ENCODE results near the gene EML3.
"Not testable (repeated sequence)": the region's sequence is repeated elsewhere in the genome, so short reads cannot be mapped to it uniquely, and the experiment has no call there.

Gene EML3

GRCh38 chr11:62612366-62613290 lies at the start of gene EML3, which contains the start of gene ROM1:
TSS of gene EML3 (minus strand) at chr11:62612775. CDS start at chr11:62612457, 318 bp downstream.
TSS of gene ROM1 (plus strand) at chr11:62613257. CDS start at chr11:62613282, 25 bp downstream.
- Mint-ChIP-seq H3K4me3 (peak within 1 kb of the TSS; percentile 94), H3K36me3 (ENCODE audit: low read depth) (peaks cover 27% of the 10 kb centered on the region), H3K27ac (peak within 1 kb of the TSS; percentile 97), H3K4me1 (peaks cover 50% of the 10 kb centered on the region), H3K27me3 (no peaks in the 10 kb centered on the region), H3K9me3 (no peaks in the 10 kb centered on the region)
- DNase-seq (peak; percentile 89), ATAC-seq (peak; percentile 73)

GRCh38 chr11:62656796-62657429 lies 44.3 kb upstream of the EML3 start:
- Mint-ChIP-seq H3K27ac (no peak overlapping the region), H3K27me3 (no peaks in the 10 kb centered on the region), H3K4me1 (peaks cover 17% of the 10 kb centered on the region), H3K36me3 (ENCODE audit: low read depth) (peaks cover 12% of the 10 kb centered on the region), H3K9me3 (no peaks in the 10 kb centered on the region), H3K4me3 (no peak overlapping the region)
- DNase-seq (no peak), ATAC-seq (no peak)

GRCh38 chr11:62654297-62654696 lies 41.7 kb upstream of the EML3 start:
- DNase-seq (no peak), ATAC-seq (no peak)
- H3K4me1 Mint-ChIP-seq = peaks cover 23% of the 10 kb centered on the region
- peak overlapping the region; percentile 69 for H3K27ac Mint-ChIP-seq
- peaks cover 10% of the 10 kb centered on the region for H3K36me3 Mint-ChIP-seq (ENCODE audit: low read depth)
- H3K4me3 Mint-ChIP-seq = peak overlapping the region; percentile 47
- no peaks in the 10 kb centered on the region for H3K27me3 Mint-ChIP-seq
- H3K9me3 Mint-ChIP-seq = no peaks in the 10 kb centered on the region

- H3K27me3 Mint-ChIP-seq = no peaks in the 10 kb centered on the region
- no peak for DNase-seq
- H3K4me3 Mint-ChIP-seq = peak overlapping the region; percentile 94
- H3K9me3 Mint-ChIP-seq = no peaks in the 10 kb centered on the region
- H3K27ac Mint-ChIP-seq = peak overlapping the region; percentile 92
- H3K36me3 Mint-ChIP-seq (ENCODE audit: low read depth) = peaks cover 10% of the 10 kb centered on the region
- peaks cover 27% of the 10 kb centered on the region for H3K4me1 Mint-ChIP-seq
- no peak for ATAC-seq
Observed at GRCh38 chr11:62652161-62653006, 39.8 kb upstream of the EML3 start.

- not testable (repeated sequence) for H3K27me3 Mint-ChIP-seq, H3K9me3 Mint-ChIP-seq, DNase-seq, H3K4me3 Mint-ChIP-seq, ATAC-seq
- peaks cover 15% of the 10 kb centered on the region for H3K36me3 Mint-ChIP-seq (ENCODE audit: low read depth)
- H3K27ac Mint-ChIP-seq = peak overlapping the region; percentile 83
- peaks cover 36% of the 10 kb centered on the region for H3K4me1 Mint-ChIP-seq
Observed at GRCh38 chr11:62650283-62650682, 37.7 kb upstream of the EML3 start.

- ATAC-seq (no peak), DNase-seq (no peak)
- Mint-ChIP-seq H3K27me3 (no peaks in the 10 kb centered on the region), H3K27ac (peak overlapping the region; percentile 63), H3K36me3 (ENCODE audit: low read depth) (peaks cover 15% of the 10 kb centered on the region), H3K4me1 (peaks cover 42% of the 10 kb centered on the region), H3K4me3 (no peak overlapping the region), H3K9me3 (no peaks in the 10 kb centered on the region)
Observed at GRCh38 chr11:62649486-62649885, 36.9 kb upstream of the EML3 start.

GRCh38 chr11:62648967-62649364 lies 36.4 kb upstream of the EML3 start:
- no peaks in the 10 kb centered on the region for H3K9me3 Mint-ChIP-seq
- DNase-seq = no peak
- peaks cover 21% of the 10 kb centered on the region for H3K36me3 Mint-ChIP-seq (ENCODE audit: low read depth)
- H3K4me1 Mint-ChIP-seq = peaks cover 42% of the 10 kb centered on the region
- H3K4me3 Mint-ChIP-seq = no peak overlapping the region
- ATAC-seq = no peak
- no peaks in the 10 kb centered on the region for H3K27me3 Mint-ChIP-seq
- no peak overlapping the region for H3K27ac Mint-ChIP-seq

GRCh38 chr11:62648185-62648966 lies 35.8 kb upstream of the EML3 start:
- Mint-ChIP-seq H3K36me3 (ENCODE audit: low read depth) (peaks cover 21% of the 10 kb centered on the region), H3K4me3 (no peak overlapping the region), H3K9me3 (no peaks in the 10 kb centered on the region), H3K27me3 (no peaks in the 10 kb centered on the region), H3K4me1 (peaks cover 39% of the 10 kb centered on the region), H3K27ac (peak overlapping the region; percentile 18)
- DNase-seq = no peak
- no peak for ATAC-seq

GRCh38 chr11:62647609-62648005 lies 35.0 kb upstream of the EML3 start:
- H3K36me3 Mint-ChIP-seq (ENCODE audit: low read depth) = peaks cover 26% of the 10 kb centered on the region
- DNase-seq (no peak), ATAC-seq (no peak)
- peak overlapping the region; percentile 18 for H3K27ac Mint-ChIP-seq
- H3K27me3 Mint-ChIP-seq = no peaks in the 10 kb centered on the region
- H3K4me1 Mint-ChIP-seq = peaks cover 37% of the 10 kb centered on the region
- H3K9me3 Mint-ChIP-seq = no peaks in the 10 kb centered on the region
- H3K4me3 Mint-ChIP-seq = no peak overlapping the region

GRCh38 chr11:62646825-62647608 lies 34.4 kb upstream of the EML3 start:
- DNase-seq = no peak
- H3K27me3 Mint-ChIP-seq = no peaks in the 10 kb centered on the region
- peak overlapping the region; percentile 95 for H3K27ac Mint-ChIP-seq
- H3K9me3 Mint-ChIP-seq = no peaks in the 10 kb centered on the region
- peak overlapping the region; percentile 97 for H3K4me3 Mint-ChIP-seq
- H3K4me1 Mint-ChIP-seq = peaks cover 33% of the 10 kb centered on the region
- peaks cover 25% of the 10 kb centered on the region for H3K36me3 Mint-ChIP-seq (ENCODE audit: low read depth)
- ATAC-seq = no peak

GRCh38 chr11:62645946-62646824 lies 33.6 kb upstream of the EML3 start, which contains the start of gene GANAB:
TSS of gene GANAB (minus strand) at chr11:62646613. CDS start at chr11:62646599, 14 bp downstream.
- H3K9me3 Mint-ChIP-seq = no peaks in the 10 kb centered on the region
- peaks cover 34% of the 10 kb centered on the region for H3K4me1 Mint-ChIP-seq
- H3K36me3 Mint-ChIP-seq (ENCODE audit: low read depth) = peaks cover 25% of the 10 kb centered on the region
- H3K27ac Mint-ChIP-seq = peak within 1 kb of the TSS; percentile 95
- DNase-seq (peak; percentile 99), ATAC-seq (peak; percentile 96)
- peak within 1 kb of the TSS; percentile 97 for H3K4me3 Mint-ChIP-seq
- no peaks in the 10 kb centered on the region for H3K27me3 Mint-ChIP-seq

- Mint-ChIP-seq H3K36me3 (ENCODE audit: low read depth) (peaks cover 25% of the 10 kb centered on the region), H3K4me1 (peaks cover 37% of the 10 kb centered on the region), H3K27me3 (no peaks in the 10 kb centered on the region), H3K4me3 (peak overlapping the region; percentile 97), H3K9me3 (no peaks in the 10 kb centered on the region), H3K27ac (peak overlapping the region; percentile 95)
- ATAC-seq = no peak
- DNase-seq = no peak
Observed at GRCh38 chr11:62645671-62645945, 33.0 kb upstream of the EML3 start.
